HG02798 (cell line): Measurements from ENCODE around the gene VCAN.
A peak's percentile ranks its signal among the peaks of the same experiment; 100 is the strongest.

Source experiments
- ATAC-seq: cut with Tn5 transposase; IDR thresholded peaks from one replicate; pipeline ENCODE4 v1.9.1; 2021; ENCODE audit warnings: mild to moderate bottlenecking; ENCODE audit not compliant: unreplicated experiment, poor library complexity

The VCAN gene

GRCh38 chr5:83556190-83556589 is 84.6 kb downstream of the VCAN start:
- ATAC-seq = peak; percentile 74

- ATAC-seq = no peak
Observed at GRCh38 chr5:83559118-83559785, 87.7 kb downstream of the VCAN start.

GRCh38 chr5:83562071-83562606 is 90.6 kb downstream of the VCAN start:
- no peak for ATAC-seq

DNA sequence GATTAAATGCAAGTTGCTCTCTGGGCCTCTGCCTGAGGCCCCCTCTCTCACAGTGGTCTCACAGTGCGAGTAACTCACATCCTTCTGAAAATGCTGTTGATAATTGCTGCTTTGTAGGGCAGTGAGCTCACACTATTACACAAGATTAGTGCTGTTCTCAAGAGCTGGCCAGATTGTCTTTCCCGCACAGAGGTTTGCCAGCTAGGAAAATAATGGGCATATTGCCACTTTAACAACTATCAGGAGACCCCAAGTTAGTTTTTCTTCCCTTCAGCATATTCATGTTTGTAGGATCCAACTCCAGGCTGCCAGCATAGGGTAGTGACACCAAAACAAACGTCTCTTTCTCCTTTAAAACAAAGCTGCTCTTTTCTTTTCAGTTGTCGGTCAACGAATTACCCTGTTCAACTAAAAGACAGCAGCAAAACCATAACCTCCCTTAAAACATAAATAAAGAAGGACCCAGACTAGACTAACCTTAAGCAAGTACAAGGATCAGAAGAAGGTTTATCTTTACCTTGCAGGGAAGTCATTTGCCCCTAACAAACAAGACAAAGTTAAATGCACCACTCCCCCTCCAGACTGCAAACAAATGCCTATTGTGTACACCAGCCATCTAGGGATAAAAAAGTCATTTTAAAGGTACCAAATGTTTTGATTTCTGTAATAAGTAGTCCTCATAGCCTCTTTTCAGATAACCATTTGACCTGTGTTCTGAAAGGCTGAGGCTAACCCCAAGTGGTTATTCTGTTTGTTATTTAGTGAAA is 91.4 kb downstream of the VCAN start:
- no peak for ATAC-seq

DNA sequence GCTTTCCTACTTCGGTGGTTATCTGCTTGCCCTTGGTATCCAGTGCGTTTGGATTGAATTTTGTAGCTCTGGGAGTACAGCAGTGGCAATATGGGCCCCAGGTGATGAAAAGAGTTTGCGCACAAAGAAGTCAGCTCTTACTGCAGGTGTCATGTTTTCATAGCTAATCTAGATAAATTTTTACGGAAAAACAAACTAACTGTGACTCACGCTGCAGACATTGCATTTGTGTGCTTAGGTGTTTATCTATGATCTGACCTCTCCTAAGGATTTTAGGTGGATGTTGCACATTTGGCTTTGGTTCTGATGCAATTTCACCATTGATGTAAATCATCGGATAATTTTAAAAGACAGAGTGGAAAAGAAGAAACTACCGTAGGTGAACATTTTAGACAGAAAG is 92.1 kb downstream of the VCAN start:
- ATAC-seq = no peak

DNA sequence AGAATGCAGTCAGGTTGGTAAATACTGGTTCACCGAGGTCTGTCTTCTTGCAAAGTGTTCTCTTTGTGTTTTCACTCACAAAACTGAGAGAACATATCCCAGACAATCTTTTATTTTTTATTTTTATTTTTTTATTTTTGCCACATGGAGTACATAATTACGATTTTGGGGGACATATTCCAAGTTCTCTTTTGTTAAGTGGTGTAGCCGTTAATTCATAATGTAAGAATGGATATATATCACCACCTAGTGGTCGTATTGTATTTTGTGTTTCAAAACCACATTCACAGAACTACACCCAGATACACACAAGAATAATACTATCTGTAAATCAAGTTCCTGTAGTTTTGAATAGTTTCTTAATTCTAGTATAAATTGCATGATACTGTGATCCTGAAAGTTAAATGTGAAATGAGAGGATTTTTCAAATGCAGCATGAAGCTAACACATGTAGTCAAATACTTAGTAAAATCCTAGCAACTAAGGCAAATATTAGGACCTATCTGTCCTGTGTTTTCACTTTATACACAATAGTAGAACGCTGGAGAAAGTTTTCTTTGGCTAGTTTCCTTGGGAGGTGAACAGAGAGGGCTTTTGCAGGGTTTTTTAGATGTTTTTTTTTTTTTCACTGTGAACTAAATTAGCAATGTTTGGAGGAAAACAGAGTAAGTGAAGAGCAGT is 92.7 kb downstream of the VCAN start:
- ATAC-seq = peak; percentile 76

GRCh38 chr5:83567741-83568140 is 96.2 kb downstream of the VCAN start:
- no peak for ATAC-seq

- ATAC-seq = no peak
Observed at GRCh38 chr5:83568186-83568585, 96.6 kb downstream of the VCAN start.

GRCh38 chr5:83570916-83571315 is 99.4 kb downstream of the VCAN start:
- ATAC-seq = no peak

- no peak for ATAC-seq
Observed at GRCh38 chr5:83572271-83572670, 100.7 kb downstream of the VCAN start.

DNA sequence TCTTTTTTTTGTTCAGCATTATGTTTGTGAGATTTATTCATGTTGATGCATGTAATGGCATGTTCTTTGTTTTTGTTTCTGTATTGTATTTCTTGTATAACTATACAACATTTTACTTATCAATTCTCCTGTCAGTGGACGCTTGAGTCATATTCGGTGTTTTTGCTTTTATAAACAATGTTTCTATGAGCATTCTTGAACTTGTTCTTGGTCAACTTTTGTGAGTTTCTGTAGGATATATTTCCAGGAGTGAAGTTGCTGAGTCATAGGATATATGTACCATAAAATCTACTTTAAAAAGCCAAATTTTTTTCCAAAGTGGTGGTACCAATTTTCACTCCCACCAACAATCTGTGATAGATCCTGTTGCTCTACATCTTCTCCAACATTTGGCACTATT is 104.8 kb downstream of the VCAN start:
- ATAC-seq = no peak

DNA sequence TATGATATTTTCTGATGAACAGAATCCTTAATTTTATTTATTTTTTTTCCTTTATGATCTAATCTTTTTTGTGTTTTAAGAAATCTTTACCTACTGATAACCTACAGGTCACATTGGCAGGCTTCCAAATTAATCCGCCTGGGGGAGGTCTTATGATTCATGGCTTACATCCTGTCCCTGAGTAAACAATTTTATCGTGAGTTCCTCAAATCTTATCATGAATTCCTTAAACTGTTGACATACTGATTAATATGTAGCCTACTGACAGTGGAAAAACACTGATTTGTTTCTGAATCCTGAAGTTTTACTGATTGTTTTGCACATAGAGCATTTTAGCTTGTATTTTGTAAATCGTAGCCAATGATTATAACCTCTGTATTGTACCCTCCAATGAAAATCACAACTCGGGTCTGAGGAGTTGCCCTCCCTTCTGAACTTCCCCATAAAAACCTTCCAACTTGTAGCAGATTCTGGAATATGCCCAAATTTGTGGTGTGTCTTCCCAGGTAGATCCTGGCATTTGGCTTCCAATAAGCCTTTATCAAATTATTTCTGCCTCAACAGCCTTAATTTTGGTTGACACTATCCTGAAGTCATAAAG is 105.6 kb downstream of the VCAN start:
- ATAC-seq = no peak

DNA sequence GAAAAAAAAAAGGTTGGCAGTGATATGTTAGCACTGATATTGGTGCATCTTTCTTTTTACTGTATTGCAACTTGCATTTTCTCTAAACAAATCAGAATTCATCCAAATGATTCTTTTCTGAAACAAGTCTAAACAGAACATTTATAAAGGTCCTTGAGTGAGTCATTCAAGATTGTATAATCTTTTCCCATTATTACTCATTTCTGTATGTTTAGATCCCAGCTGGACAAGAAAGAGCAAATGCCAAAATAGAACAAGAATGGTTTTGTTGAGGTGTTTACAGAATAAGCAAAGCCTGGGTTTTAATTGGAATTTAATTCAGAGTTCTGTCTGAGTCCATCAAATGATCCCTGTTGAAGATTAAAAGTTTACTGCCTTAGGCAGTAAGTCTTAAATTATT is 112.3 kb downstream of the VCAN start:
- ATAC-seq = no peak

DNA sequence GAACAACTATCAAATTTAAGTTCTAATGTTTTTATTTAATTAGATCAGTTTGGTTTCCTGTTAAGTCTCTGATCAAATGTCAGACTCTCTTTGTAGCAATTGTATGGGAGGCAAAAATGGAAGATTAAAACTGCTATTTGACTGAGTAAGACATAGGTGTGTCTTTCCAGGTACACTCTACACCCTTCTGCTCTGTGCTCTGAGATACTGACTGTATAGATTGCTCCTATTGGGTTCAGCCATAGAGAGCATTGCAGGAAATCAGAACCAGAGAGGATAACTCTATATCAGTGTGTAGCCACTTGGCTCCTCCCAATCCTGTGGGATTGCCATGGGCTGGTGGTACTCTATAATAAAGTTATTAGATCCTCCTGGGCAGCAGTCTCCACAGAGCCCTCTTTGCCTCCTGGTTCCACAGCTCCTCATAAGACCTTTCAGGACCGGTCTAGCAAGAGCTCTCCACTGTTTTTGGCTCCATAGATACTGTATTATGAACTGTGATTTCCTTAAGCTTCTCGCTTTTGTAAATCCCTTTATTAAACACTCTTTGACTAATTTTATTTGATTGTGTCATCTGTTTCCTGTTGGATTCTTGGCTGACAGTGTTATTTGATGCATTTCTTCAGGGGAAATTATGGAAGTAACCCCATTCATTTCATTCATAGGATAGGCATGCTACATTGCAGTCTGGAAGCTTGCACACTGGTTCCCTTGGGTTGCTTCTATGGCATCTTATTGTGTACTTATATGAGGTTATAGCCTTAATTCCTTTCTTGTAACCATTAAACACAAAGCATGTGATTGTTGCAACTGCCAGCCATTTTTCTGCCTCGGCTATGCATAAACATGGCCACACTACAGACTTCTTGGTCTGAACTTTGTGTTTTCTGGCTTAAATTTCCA is 115.6 kb downstream of the VCAN start:
- ATAC-seq = no peak

- ATAC-seq = no peak
Observed at GRCh38 chr5:83589786-83590185, 118.2 kb downstream of the VCAN start.

- no peak for ATAC-seq
Observed at GRCh38 chr5:83590966-83591365, 119.4 kb downstream of the VCAN start.

- no peak for ATAC-seq
Observed at GRCh38 chr5:83595217-83595616, 123.7 kb downstream of the VCAN start.

DNA sequence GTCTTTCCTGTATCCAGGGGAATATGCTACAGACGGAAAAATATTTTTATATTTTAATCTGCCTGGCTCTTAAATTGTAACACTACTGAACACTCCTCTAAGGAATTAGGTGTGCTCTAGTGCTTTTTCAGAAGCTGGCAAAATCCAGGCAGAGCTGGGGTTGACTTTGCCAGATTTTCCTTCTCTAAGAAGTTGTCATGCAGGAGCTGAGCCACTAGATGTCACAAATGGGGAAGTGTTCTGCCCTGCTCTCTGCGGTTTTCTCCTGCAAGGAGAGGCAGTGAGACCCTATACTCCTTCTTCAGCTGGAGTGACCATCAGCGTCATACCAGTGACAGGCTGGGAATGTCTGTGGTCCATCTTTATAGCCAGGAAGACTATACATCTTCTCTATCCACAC is 136.6 kb downstream of the VCAN start:
- ATAC-seq = peak; percentile 68

GRCh38 chr5:83614841-83615240 is 143.3 kb downstream of the VCAN start:
- no peak for ATAC-seq

- no peak for ATAC-seq
Observed at GRCh38 chr5:83628360-83628759, 156.8 kb downstream of the VCAN start.
